Measurements from ENCODE around the gene SPN. TPM values are rescaled to one million over a fixed set of nuclear protein-coding genes. Genes with fewer than 3 reads are reported as not detected.

Gene SPN
- total and polyA plus RNA-seq, 9 of the 15 experiments (the other 6 are each of a cell fraction or from before 2014, with no cell fraction given), result 24.3 to 225 (median 79.4) TPM

DNA sequence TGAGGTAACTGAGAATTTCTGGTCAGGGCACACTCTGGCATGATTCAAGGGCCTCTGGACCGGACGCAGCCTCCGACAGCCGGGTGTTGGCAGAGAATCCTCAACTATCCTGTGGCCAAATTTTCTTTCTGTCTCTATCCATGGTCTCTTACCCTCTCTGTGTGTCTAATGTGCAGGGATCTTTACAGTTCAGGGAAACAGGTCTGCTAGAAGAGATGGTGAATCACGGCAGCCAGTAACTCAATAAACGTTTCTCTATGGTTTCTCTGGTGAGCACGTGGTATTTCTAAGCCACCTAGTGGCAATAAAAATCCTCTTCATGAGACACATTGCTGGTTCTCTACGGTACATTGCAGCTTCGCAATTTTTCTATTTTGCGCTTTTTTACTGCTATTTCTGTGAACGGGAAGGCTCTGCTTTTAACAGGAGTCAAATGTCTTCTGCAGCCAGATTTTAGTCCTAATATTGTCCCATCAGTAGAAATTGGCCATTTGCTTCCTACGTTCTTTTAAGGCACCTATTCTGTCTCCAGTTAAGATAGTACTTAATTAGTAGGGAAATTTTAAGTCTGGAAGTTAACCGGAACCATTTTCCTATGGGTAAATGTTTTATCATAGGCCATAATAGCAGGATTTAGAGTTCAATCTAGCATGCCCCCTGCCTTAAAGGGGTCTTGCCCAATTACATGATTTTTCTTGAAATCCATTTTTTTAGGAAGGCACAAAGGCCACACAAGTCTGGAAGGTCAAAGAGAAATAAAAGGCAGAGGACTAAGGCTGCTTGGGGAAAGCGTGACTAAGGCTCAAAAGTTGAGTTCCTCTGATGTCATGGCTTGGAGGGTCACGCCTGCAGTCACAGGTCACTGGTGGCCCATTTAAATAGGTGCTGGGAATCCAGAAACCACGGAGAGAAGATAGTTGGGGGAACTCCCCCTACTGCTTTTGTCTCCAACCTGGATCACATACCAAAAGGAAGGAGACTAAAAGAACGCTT, 47.5 kb downstream of the SPN start (continued):
- TF ChIP-seq, protein P1, sequence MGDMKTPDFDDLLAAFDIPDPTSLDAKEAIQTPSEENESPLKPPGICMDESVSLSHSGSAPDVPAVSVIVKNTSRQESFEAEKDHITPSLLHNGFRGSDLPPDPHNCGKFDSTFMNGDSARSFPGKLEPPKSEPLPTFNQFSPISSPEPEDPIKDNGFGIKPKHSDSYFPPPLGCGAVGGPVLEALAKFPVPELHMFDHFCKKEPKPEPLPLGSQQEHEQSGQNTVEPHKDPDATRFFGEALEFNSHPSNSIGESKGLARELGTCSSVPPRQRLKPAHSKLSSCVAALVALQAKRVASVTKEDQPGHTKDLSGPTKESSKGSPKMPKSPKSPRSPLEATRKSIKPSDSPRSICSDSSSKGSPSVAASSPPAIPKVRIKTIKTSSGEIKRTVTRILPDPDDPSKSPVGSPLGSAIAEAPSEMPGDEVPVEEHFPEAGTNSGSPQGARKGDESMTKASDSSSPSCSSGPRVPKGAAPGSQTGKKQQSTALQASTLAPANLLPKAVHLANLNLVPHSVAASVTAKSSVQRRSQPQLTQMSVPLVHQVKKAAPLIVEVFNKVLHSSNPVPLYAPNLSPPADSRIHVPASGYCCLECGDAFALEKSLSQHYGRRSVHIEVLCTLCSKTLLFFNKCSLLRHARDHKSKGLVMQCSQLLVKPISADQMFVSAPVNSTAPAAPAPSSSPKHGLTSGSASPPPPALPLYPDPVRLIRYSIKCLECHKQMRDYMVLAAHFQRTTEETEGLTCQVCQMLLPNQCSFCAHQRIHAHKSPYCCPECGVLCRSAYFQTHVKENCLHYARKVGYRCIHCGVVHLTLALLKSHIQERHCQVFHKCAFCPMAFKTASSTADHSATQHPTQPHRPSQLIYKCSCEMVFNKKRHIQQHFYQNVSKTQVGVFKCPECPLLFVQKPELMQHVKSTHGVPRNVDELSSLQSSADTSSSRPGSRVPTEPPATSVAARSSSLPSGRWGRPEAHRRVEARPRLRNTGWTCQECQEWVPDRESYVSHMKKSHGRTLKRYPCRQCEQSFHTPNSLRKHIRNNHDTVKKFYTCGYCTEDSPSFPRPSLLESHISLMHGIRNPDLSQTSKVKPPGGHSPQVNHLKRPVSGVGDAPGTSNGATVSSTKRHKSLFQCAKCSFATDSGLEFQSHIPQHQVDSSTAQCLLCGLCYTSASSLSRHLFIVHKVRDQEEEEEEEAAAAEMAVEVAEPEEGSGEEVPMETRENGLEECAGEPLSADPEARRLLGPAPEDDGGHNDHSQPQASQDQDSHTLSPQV (IDR thresholded peaks at IDR 0.05), result peak; percentile 76
- TF ChIP-seq NFE2 (IDR thresholded peaks at IDR 0.05; ENCODE audit: low read depth) (peak; percentile 18; the same call in 1 of the 2 replicates), SIN3B (IDR thresholded peaks at IDR 0.05; ENCODE audit: low read depth) (no peak), JUND (IDR thresholded peaks at IDR 0.05; ENCODE audit: borderline replicate concordance, low read depth, low read length) (no peak), JUND (tag; IDR thresholded peaks at IDR 0.05; ENCODE audit: borderline replicate concordance, low read depth, low read length) (no peak), MAZ (CRISPR knock-in tag; conservative IDR thresholded peaks at IDR 0.05 in 1 of 2, IDR thresholded peaks at IDR 0.05 in 1 of 2) (peak in 1 of 2 experiments; percentile 54; a peak in 1 of 4 replicates), GATAD2A (IDR thresholded peaks at IDR 0.05) (no peak; the same call in 1 of the 2 replicates), ZNF436 (CRISPR knock-in tag; IDR thresholded peaks at IDR 0.05) (no peak), ASH1L (IDR thresholded peaks at IDR 0.05; ENCODE audit: borderline replicate concordance, low read depth, partially characterized antibody) (no peak), PML (IDR thresholded peaks at IDR 0.05; ENCODE audit: low read length) (peak; percentile 17; the same call in 1 of the 2 replicates)
- TF ChIP-seq, protein P2, sequence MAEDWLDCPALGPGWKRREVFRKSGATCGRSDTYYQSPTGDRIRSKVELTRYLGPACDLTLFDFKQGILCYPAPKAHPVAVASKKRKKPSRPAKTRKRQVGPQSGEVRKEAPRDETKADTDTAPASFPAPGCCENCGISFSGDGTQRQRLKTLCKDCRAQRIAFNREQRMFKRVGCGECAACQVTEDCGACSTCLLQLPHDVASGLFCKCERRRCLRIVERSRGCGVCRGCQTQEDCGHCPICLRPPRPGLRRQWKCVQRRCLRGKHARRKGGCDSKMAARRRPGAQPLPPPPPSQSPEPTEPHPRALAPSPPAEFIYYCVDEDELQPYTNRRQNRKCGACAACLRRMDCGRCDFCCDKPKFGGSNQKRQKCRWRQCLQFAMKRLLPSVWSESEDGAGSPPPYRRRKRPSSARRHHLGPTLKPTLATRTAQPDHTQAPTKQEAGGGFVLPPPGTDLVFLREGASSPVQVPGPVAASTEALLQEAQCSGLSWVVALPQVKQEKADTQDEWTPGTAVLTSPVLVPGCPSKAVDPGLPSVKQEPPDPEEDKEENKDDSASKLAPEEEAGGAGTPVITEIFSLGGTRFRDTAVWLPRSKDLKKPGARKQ (CRISPR knock-in tag; IDR thresholded peaks at IDR 0.05), result no peak
- TF ChIP-seq, protein P3, sequence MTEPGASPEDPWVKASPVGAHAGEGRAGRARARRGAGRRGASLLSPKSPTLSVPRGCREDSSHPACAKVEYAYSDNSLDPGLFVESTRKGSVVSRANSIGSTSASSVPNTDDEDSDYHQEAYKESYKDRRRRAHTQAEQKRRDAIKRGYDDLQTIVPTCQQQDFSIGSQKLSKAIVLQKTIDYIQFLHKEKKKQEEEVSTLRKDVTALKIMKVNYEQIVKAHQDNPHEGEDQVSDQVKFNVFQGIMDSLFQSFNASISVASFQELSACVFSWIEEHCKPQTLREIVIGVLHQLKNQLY (CRISPR knock-in tag; conservative IDR thresholded peaks at IDR 0.05), result no peak
- TF ChIP-seq, protein P4, sequence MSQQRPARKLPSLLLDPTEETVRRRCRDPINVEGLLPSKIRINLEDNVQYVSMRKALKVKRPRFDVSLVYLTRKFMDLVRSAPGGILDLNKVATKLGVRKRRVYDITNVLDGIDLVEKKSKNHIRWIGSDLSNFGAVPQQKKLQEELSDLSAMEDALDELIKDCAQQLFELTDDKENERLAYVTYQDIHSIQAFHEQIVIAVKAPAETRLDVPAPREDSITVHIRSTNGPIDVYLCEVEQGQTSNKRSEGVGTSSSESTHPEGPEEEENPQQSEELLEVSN (IDR thresholded peaks at IDR 0.05; ENCODE audit: borderline replicate concordance in 1 of 2, extremely low read depth in 1 of 2, insufficient read depth in 1 of 2, insufficient read length in 1 of 2, low read depth in 1 of 2, low read length in 1 of 2, poor library complexity in 1 of 2, severe bottlenecking in 1 of 2), result peak; percentile 28 to 74
